Stomach smooth muscle (tissue), 2 donors: ENCODE data around the gene LAX1.
"Not testable (repeated sequence)": the region's sequence is repeated elsewhere in the genome, so short reads cannot be mapped to it uniquely, and the experiment has no call there.

Experiments
- H3K27ac ChIP-seq: one replicate; pipeline ENCODE4 v1.7.0; 2013; ENCODE audit warnings: mild to moderate bottlenecking, low read length, inconsistent platforms
- H3K27me3 ChIP-seq, 2 donors: one replicate each; pipeline ENCODE4 v1.7.0; 2013; ENCODE audit warnings: low read length in 2 of 2; ENCODE audit not compliant: insufficient read depth in 2 of 2, control insufficient read depth in 1 of 2
- H3K36me3 ChIP-seq, 2 donors: one replicate each; pipeline ENCODE4 v1.7.0; 2013; ENCODE audit warnings: low read length in 2 of 2; ENCODE audit not compliant: control insufficient read depth in 2 of 2, insufficient read depth in 2 of 2
- H3K4me1 ChIP-seq: one replicate; pipeline ENCODE4 v1.7.0; 2013; ENCODE audit warnings: low read length; ENCODE audit not compliant: control insufficient read depth, insufficient read depth
- H3K4me3 ChIP-seq, 2 donors: one replicate each; pipeline ENCODE4 v1.7.0; 2013; ENCODE audit warnings: low read length in 2 of 2
- H3K9ac ChIP-seq, 2 donors: one replicate each; pipeline ENCODE4 v1.7.0; 2013; ENCODE audit warnings: low read length in 2 of 2, mild to moderate bottlenecking in 1 of 2
- H3K9me3 ChIP-seq, 2 donors: one replicate each; pipeline ENCODE4 v1.7.0; 2013; ENCODE audit warnings: low read length in 2 of 2; ENCODE audit not compliant: control insufficient read depth in 2 of 2
- donor health status: healthy.
- donor health status: Pancreatic carcinoma.

LAX1 gene

GRCh38 chr1:203793561-203793960 is 28.6 kb downstream of the LAX1 start:
- not testable (repeated sequence) for H3K9ac ChIP-seq, H3K27ac ChIP-seq, H3K36me3 ChIP-seq, H3K9me3 ChIP-seq, H3K27me3 ChIP-seq, H3K4me3 ChIP-seq
- peaks cover 16% of the 10 kb centered on the region for H3K4me1 ChIP-seq

- peak overlapping the region; percentile 76 to 98 for H3K9ac ChIP-seq
- H3K9me3 ChIP-seq = no peaks in the 10 kb centered on the region
- peak overlapping the region; percentile 89 for H3K27ac ChIP-seq
- H3K36me3 ChIP-seq = peaks cover 8 to 9% of the 10 kb centered on the region in 2 donors
- H3K4me1 ChIP-seq = peaks cover 17% of the 10 kb centered on the region
- H3K27me3 ChIP-seq = no peaks in the 10 kb centered on the region
- H3K4me3 ChIP-seq = peak overlapping the region; percentile 89 to 99
Observed at GRCh38 chr1:203794764-203795440, 29.9 kb downstream of the LAX1 start.

DNA sequence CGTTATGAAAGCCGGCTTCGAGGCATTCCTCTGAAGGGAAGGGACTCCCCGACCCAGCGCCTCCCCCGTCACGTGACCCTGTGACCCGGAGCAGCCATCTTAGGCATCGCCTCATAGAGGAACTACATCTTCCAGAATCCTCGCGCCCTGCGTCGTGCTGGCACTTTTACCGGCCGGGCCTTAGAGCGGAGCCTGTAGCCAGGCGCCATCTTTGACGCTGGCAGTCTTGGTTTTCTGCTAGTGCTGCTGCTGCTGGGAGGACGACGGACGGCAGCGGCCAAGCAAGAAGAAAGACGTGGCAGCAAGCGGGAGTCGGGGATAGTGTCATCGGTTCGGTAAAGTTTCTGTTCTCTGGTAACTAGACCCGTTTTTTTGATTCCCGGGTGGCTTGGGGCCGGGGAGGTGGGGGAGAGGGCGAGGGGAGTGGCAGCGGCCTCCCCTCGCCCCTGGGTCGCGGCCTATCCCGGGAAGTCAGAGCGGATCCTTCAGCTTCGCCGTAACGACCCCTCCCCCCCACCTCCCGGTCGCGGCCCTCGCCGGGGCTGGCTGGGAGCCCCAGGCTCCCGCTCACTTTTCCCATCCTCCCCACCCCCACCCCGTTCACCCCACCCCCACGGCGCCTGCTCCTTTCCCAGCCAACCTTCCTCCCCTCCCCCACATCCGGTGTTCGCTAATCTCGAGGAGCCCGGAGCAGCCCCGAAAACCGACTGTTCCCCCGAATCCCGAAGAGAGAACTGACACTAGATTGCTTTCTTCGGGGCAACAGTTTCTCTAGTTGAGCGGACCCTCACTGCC is 30.7 kb downstream of the LAX1 start, which contains the start of the genes ZBED6 and ZC3H11A:
ZBED6 (plus strand) TSS at position 183 of the 795 bp plus-strand sequence. CDS start 1,900 bp downstream, outside the sequence.
ZC3H11A (plus strand) TSS at position 183 of the 795 bp plus-strand sequence. CDS start 21,448 bp downstream, outside the sequence.
- peaks cover 17% of the 10 kb centered on the region for H3K4me1 ChIP-seq

GRCh38 chr1:203796236-203796605 is 31.2 kb downstream of the LAX1 start:
- H3K4me3 ChIP-seq = peak overlapping the region; percentile 89 to 99
- H3K9me3 ChIP-seq = no peaks in the 10 kb centered on the region
- no peaks in the 10 kb centered on the region for H3K27me3 ChIP-seq
- H3K36me3 ChIP-seq = peaks cover 8 to 9% of the 10 kb centered on the region in 2 donors
- H3K9ac ChIP-seq = peak overlapping the region; percentile 88 to 98
- H3K27ac ChIP-seq = peak overlapping the region; percentile 89
- H3K4me1 ChIP-seq = peaks cover 17% of the 10 kb centered on the region

More for the DNA sequence above, 30.7 kb downstream of the LAX1 start, which contains the start of the genes ZBED6 and ZC3H11A:
- Histone ChIP-seq H3K27me3 (no peaks in the 10 kb centered on the region), H3K27ac (peak within 1 kb of the TSS; percentile 89), H3K36me3 (peaks cover 8 to 9% of the 10 kb centered on the region in 2 donors), H3K4me3 (peak within 1 kb of the TSS; percentile 89 to 99), H3K9me3 (no peaks in the 10 kb centered on the region), H3K9ac (peak within 1 kb of the TSS; percentile 88 to 98)

- peaks cover 17% of the 10 kb centered on the region for H3K4me1 ChIP-seq
- no peak overlapping the region for H3K27ac ChIP-seq
- no peaks in the 10 kb centered on the region for H3K9me3 ChIP-seq
- peaks cover 8 to 9% of the 10 kb centered on the region in 2 donors for H3K36me3 ChIP-seq
- no peaks in the 10 kb centered on the region for H3K27me3 ChIP-seq
- H3K4me3 ChIP-seq = peak overlapping the region; percentile 89 to 99
- H3K9ac ChIP-seq = peak overlapping the region in 1 of 2 donors; percentile 98
Observed at GRCh38 chr1:203797216-203797615, 32.2 kb downstream of the LAX1 start.

DNA sequence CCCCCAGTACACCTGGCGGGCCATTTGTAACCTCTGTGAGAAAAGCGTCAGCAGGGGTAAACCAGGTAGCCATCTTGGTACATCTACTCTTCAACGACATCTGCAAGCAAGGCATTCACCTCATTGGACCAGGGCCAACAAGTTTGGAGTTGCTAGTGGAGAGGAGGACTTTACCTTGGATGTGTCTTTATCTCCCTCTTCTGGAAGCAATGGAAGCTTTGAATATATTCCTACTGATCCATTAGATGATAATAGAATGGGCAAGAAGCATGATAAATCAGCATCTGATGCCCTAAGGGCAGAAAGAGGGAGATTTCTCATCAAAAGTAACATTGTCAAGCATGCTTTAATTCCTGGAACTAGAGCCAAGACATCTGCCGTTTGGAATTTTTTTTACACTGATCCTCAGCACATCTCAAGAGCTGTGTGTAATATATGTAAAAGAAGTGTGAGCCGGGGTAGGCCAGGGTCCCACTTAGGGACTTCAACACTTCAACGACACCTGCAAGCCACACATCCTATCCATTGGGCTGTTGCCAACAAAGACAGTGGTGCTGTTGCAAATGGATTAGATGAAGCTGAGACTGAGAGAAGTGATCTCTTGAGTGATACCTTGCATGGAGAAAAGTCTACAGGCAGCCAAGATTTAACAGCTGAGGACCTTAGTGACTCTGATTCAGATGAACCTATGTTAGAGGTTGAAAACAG is 33.1 kb downstream of the LAX1 start:
- peak overlapping the region; percentile 10 to 99 for H3K4me3 ChIP-seq
- H3K27ac ChIP-seq = no peak overlapping the region
- H3K9me3 ChIP-seq = no peaks in the 10 kb centered on the region
- H3K9ac ChIP-seq = no peak overlapping the region
- H3K36me3 ChIP-seq = peaks cover 8 to 9% of the 10 kb centered on the region in 2 donors
- H3K27me3 ChIP-seq = no peaks in the 10 kb centered on the region
- H3K4me1 ChIP-seq = peaks cover 17% of the 10 kb centered on the region

DNA sequence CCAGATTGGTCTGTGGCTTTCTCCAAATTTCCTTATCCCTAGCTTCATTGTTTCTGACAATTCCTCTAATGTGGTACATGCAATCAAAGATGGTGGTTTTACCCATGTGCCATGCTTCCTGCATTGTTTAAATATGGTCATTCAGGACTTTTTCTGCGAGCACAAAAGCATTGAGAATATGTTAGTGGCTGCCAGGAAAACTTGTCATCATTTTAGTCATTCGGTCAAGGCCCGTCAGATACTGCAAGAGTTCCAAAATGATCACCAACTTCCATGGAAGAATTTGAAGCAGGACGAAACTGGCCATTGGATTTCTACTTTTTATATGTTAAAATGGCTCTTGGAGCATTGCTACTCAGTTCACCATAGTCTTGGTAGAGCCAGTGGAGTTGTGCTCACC is 34.2 kb downstream of the LAX1 start:
- no peak overlapping the region for H3K4me3 ChIP-seq
- peaks cover 17% of the 10 kb centered on the region for H3K4me1 ChIP-seq
- H3K27me3 ChIP-seq = no peaks in the 10 kb centered on the region
- no peaks in the 10 kb centered on the region for H3K9me3 ChIP-seq
- H3K9ac ChIP-seq = no peak overlapping the region
- H3K27ac ChIP-seq = no peak overlapping the region
- peaks cover 12 to 14% of the 10 kb centered on the region in 2 donors for H3K36me3 ChIP-seq

DNA sequence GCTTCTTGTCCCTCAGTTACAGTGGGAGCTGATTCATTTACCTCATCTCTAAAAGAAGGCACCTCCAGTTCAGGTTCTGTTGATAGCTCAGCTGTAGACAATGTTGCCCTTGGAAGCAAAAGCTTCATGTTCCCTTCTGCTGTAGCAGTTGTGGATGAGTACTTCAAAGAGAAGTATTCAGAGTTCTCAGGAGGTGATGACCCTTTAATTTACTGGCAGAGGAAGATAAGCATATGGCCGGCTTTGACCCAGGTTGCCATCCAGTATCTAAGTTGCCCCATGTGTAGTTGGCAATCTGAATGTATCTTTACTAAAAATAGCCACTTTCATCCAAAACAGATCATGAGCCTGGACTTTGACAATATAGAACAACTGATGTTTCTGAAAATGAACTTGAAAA is 35.0 kb downstream of the LAX1 start:
- H3K27me3 ChIP-seq = no peaks in the 10 kb centered on the region
- peaks cover 17% of the 10 kb centered on the region for H3K4me1 ChIP-seq
- H3K27ac ChIP-seq = no peak overlapping the region
- no peak overlapping the region for H3K9ac ChIP-seq
- no peaks in the 10 kb centered on the region for H3K9me3 ChIP-seq
- H3K4me3 ChIP-seq = peak overlapping the region in 1 of 2 donors; percentile 14
- H3K36me3 ChIP-seq = peaks cover 12 to 14% of the 10 kb centered on the region in 2 donors

GRCh38 chr1:203805689-203806088 is 40.7 kb downstream of the LAX1 start:
- H3K4me1 ChIP-seq = no peaks in the 10 kb centered on the region

DNA sequence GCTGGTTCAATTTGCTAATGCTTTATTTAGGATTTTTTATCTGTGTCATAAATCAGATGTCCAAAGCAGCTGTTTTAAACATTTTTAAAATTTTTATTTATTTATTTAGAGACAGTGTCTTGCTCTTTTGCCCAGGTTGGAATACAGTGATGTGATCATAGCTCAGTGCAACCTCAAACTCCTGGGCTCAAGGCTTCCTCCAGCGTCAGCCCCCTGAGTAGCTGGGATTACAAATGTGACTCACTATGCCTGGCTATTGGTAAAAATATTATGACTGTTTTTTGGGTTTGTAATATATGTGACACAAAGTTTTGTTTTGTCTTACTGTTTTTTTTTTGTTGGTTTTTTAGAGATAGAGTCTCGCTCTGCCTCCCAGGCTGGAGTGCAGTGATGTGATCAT is 42.2 kb downstream of the LAX1 start:
- H3K27me3 ChIP-seq = no peaks in the 10 kb centered on the region
- H3K27ac ChIP-seq = no peak overlapping the region
- H3K4me1 ChIP-seq = no peaks in the 10 kb centered on the region
- H3K36me3 ChIP-seq = peaks cover 5 to 10% of the 10 kb centered on the region in 2 donors
- H3K9ac ChIP-seq = no peak overlapping the region
- H3K4me3 ChIP-seq = no peak overlapping the region
- H3K9me3 ChIP-seq = no peaks in the 10 kb centered on the region

More at GRCh38 chr1:203805689-203806088, 40.7 kb downstream of the LAX1 start:
- Histone ChIP-seq H3K4me3 (no peak overlapping the region), H3K9ac (no peak overlapping the region), H3K27ac (no peak overlapping the region), H3K9me3 (no peaks in the 10 kb centered on the region), H3K27me3 (no peaks in the 10 kb centered on the region), H3K36me3 (peaks cover 5 to 8% of the 10 kb centered on the region in 2 donors)
